PFSK-1 (cell line): Measurements from ENCODE around the gene PLAGL1.

Experiments
- FOXP2 ChIP-seq: optimal IDR thresholded peaks from 2 replicates; pipeline ENCODE3; 2011; ENCODE audit warnings: borderline replicate concordance, control low read depth, inconsistent platforms; ENCODE audit not compliant: insufficient read depth; ENCODE audit errors: extremely low read length, extremely low read depth
- POLR2AphosphoS5 ChIP-seq: IDR thresholded peaks from 2 replicates; pipeline ENCODE4 v1.6.1; 2012; ENCODE audit warnings: low read depth, mild to moderate bottlenecking, control low read depth, low read length, moderate library complexity
- SIN3A ChIP-seq: IDR thresholded peaks from 2 replicates; pipeline ENCODE4 v1.6.1; 2012; ENCODE audit warnings: mild to moderate bottlenecking, low read length, moderate library complexity, borderline replicate concordance; ENCODE audit not compliant: insufficient read depth
- TAF1 ChIP-seq: IDR thresholded peaks from 2 replicates; pipeline ENCODE4 v1.6.1; 2012; ENCODE audit warnings: low read length, control low read depth, borderline replicate concordance; ENCODE audit not compliant: insufficient read depth
- TF ChIP-seq, protein P1 (sequence below), 2 experiments: IDR thresholded peaks; 2 replicates each; pipeline versions ENCODE4 v1.6.1 to v1.8.0; 2011 to 2012; ENCODE audit warnings: low read depth in 2 of 2, low read length in 2 of 2, control low read depth in 1 of 2, inconsistent platforms in 1 of 2, mild to moderate bottlenecking in 1 of 2, moderate library complexity in 1 of 2; ENCODE audit not compliant: insufficient read depth in 1 of 2

The PLAGL1 gene

DNA sequence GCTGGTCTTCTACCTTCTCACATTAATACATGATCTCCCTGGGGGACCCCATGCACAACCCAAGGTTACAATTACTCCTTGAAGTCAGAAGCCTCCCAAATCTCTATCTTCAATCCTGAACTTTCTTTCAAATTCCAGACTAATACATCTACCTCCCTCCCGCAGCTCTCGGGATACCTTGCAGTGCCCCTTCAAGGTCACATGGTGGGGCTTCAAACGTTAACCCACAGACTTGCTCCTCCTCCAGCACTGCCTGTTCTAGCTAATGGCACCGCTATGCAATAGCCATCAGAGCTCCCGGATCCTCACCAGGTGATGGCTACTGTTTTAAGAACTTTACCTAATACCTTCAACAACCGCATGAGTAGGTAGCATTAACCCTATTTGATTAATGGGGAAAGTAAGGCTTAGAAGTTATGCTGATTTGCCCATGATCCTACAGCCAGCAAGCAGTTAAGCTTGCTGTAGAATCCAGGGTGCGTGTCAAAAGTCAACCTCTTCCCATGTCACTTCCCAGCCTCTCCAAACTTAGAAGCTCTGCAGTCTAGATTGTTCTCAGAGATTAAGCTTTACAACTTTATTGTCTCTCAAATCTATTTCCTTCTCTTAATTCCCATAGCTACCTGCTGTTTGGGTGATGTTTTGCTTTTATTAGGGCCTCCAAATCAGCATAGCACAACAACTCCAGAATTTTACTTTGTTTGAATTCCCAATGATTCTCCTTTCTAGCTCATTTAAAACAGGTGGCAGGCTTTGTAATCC is 44.7 kb downstream of the PLAGL1 start:
- TF ChIP-seq FOXP2 (no peak), SIN3A (no peak), TAF1 (no peak), POLR2AphosphoS5 (no peak)
- TF ChIP-seq, protein P1, sequence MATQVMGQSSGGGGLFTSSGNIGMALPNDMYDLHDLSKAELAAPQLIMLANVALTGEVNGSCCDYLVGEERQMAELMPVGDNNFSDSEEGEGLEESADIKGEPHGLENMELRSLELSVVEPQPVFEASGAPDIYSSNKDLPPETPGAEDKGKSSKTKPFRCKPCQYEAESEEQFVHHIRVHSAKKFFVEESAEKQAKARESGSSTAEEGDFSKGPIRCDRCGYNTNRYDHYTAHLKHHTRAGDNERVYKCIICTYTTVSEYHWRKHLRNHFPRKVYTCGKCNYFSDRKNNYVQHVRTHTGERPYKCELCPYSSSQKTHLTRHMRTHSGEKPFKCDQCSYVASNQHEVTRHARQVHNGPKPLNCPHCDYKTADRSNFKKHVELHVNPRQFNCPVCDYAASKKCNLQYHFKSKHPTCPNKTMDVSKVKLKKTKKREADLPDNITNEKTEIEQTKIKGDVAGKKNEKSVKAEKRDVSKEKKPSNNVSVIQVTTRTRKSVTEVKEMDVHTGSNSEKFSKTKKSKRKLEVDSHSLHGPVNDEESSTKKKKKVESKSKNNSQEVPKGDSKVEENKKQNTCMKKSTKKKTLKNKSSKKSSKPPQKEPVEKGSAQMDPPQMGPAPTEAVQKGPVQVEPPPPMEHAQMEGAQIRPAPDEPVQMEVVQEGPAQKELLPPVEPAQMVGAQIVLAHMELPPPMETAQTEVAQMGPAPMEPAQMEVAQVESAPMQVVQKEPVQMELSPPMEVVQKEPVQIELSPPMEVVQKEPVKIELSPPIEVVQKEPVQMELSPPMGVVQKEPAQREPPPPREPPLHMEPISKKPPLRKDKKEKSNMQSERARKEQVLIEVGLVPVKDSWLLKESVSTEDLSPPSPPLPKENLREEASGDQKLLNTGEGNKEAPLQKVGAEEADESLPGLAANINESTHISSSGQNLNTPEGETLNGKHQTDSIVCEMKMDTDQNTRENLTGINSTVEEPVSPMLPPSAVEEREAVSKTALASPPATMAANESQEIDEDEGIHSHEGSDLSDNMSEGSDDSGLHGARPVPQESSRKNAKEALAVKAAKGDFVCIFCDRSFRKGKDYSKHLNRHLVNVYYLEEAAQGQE (IDR thresholded peaks at IDR 0.05; ENCODE audit: insufficient read depth in 1 of 2, low read depth in 2 of 2, low read length in 2 of 2) = no peak

DNA sequence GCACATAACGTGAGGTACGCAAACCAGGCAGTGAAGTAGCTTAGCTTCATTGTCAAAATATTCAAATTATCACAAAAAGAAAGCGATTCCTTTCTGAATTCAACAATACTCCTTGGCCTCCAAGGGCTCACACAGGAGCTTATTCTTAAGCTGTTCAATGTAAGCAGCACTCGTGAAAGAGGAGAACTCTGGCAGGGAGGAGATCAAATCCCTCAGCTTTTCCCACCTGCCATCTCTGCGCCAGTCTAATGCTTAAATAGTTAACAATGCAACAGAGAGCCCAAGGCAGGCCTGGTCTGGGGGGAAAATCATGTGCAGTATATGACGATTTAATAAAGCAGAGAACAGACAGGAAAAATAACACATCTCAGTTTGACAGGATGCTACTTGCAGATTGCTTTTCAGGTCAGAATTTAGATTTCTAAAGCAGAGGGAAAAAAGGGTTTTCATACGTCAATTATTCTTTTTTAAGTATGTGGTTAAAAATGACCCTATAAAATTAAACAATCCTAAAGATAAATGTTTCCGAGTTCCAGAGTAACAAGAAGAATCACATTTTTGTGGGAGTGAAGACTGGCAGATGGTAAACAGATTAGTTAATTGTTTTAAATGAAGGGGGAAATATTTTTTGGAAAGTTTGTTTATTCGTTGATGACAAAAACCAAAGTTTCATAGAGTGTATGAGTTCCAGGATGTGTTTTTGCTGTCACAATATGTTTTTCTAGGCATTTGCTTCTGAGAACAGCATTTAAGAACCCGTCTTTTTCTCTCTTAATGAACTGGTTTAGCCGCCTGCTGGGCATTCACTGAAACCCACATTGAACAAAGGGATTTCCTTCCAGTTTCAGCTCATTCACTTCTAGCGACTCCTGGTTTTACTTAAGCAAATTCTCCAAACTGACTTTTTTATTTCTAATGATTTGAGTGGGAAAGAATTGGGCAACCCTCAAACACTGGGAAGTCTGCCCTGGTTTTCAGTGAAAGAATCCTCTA is 45.9 kb downstream of the PLAGL1 start:
- TF ChIP-seq FOXP2 (no peak), SIN3A (no peak), TAF1 (no peak), POLR2AphosphoS5 (no peak)
- TF ChIP-seq, protein P1 (IDR thresholded peaks at IDR 0.05; ENCODE audit: insufficient read depth in 1 of 2, low read depth in 2 of 2, low read length in 2 of 2) = no peak

DNA sequence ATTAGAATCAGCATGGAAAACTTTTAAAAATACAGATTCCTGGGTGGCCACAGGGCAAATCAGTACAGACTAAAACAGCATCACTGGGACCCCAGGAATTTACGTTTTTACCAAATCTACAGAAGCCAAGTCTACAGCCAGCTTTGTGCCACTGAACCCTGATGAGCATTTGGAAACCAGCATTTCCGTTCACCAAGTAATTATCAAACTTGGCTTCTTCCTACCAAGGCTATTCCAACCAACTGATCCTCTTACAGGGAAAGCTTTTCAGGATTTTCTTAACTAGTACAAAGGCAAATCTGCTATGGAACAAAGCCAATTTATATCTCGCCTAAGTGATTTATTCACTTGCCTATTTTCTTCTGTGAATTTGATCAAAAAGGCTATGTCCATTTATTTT is 47.0 kb downstream of the PLAGL1 start:
- TF ChIP-seq TAF1 = no peak
- no peak for TF ChIP-seq FOXP2
- no peak for TF ChIP-seq SIN3A
- TF ChIP-seq, protein P1 (IDR thresholded peaks at IDR 0.05; ENCODE audit: insufficient read depth in 1 of 2, low read depth in 2 of 2, low read length in 2 of 2) = no peak
- TF ChIP-seq POLR2AphosphoS5 = no peak

DNA sequence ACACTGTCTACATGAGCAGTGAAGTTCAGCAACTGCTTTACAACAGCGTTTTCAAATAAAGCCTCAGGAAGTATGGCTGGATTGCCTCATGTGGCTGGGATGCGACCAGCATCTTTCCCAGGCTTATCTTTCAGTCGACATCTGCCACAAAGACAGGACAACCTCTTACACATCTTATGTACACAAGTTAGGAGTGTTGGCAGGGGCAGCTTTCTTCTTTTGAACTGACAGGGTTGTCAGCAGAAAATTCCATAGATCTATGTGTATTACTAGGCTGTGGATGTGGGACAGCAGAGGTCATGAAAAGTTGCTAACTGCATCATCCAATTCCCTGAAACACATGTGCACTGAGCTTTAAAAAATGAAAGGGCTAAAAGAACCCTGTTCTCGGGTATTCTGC is 48.1 kb downstream of the PLAGL1 start:
- TF ChIP-seq TAF1 = no peak
- TF ChIP-seq, protein P1 (IDR thresholded peaks at IDR 0.05; ENCODE audit: insufficient read depth in 1 of 2, low read depth in 2 of 2, low read length in 2 of 2) = no peak
- no peak for TF ChIP-seq POLR2AphosphoS5
- no peak for TF ChIP-seq SIN3A
- TF ChIP-seq FOXP2 = no peak
